Natural killer cell treated with Interleukin-12 subunit alpha and Interleukin-12 subunit beta and Interleukin-15 and Interleukin-18, amount 100 ng/mL, for 72 hours (primary cell): ENCODE results near the gene PRKCH. TPM values are rescaled to one million over a fixed set of nuclear protein-coding genes. Genes with fewer than 3 reads are reported as not detected.
"Not testable (repeated sequence)": the region's sequence is repeated elsewhere in the genome, so short reads cannot be mapped to it uniquely, and the experiment has no call there.

Experiments used
- ATAC-seq, 2 donors: fragments of 150-1000 bp; cut with Tn5 transposase in 1 of 2; sonication (Bioruptor Pico), chemical (Tn5 transposase) in 1 of 2; 2 replicates each; pipeline ENCODE4 v1.10.0; 2021
- DNase-seq: peaks from one replicate; pipeline ENCODE4 v3.0.0; 2022; ENCODE audit warnings: low spot score
- H3K27ac Mint-ChIP-seq, 2 donors: 1 replicate in 1 of 2; 2 replicates in 1 of 2; pipeline ENCODE4 v1.8.0; 2022; ENCODE audit warnings: mixed read lengths in 2 of 2, mild to moderate bottlenecking in 1 of 2, moderate library complexity in 1 of 2
- H3K27me3 Mint-ChIP-seq, 2 donors: 1 replicate in 1 of 2; 2 replicates in 1 of 2; pipeline ENCODE4 v1.8.0; 2022; ENCODE audit warnings: mixed read lengths in 2 of 2
- H3K36me3 Mint-ChIP-seq: one replicate; pipeline ENCODE4 v1.8.0; 2022; ENCODE audit warnings: mixed read lengths
- H3K4me1 Mint-ChIP-seq, 2 donors: 1 replicate in 1 of 2; 2 replicates in 1 of 2; pipeline ENCODE4 v1.8.0; 2022; ENCODE audit warnings: low read depth in 2 of 2, mixed read lengths in 2 of 2, mild to moderate bottlenecking in 1 of 2
- H3K4me3 Mint-ChIP-seq: one replicate; pipeline ENCODE4 v1.8.0; 2022; ENCODE audit warnings: mixed read lengths
- H3K9me3 Mint-ChIP-seq: 2 replicates; pipeline ENCODE4 v1.8.0; 2022; ENCODE audit warnings: mixed read lengths
- total RNA-seq, 2 donors: library from RNA; stranded (reverse); gene quantifications; one replicate each; pipeline ENCODE4 v1.2.3, GENCODE V29; 2022

PRKCH gene
- total RNA-seq, 2 donors from 2014 or later: 182 to 216 TPM

DNA sequence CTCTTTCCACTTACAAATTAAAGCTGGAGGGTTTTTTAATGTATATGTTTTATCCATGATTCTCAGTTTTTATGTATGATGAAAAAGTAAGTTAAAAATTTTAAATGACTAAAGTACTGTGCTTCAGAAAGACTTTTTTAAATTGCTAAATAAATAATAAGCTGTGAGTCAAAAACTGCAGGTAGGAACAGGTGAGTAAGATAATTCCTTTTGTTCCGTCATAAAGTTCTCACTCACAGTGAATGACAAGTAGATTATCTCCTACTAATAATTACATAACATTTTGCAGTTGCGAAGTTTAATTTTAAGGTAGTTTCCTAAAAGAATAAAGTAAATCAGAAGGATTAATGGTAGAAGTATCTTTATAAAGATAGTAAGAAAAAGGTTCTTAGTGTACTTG, 78.0 kb downstream of the PRKCH start:
- ATAC-seq (no peak), DNase-seq (no peak)
- Mint-ChIP-seq H3K27ac (peak overlapping the region; percentile 56 to 87), H3K4me3 (no peak overlapping the region), H3K4me1 (peaks cover 71 to 75% of the 10 kb centered on the region in 2 donors), H3K9me3 (no peaks in the 10 kb centered on the region), H3K36me3 (peaks cover 13% of the 10 kb centered on the region), H3K27me3 (no peaks in the 10 kb centered on the region)

DNA sequence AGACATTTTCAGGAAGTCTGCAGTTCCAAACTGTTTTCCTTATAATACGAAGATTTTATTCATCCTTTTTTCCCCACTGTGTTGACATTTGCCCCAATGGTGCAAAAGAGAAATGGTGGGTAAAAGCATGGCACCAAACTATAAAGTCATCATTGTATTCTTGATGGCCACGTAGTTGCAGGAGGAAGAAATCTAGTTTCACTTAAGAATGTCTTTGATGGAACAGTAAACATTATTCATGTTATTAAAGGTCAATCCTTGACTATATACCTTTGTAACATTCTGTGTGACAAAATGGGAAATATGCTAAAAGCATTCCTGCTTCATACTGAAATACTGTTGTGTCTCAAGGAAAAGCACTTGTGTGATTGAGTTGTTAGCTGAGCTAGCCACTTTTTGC, 80.1 kb downstream of the PRKCH start:
- DNase-seq (no peak), ATAC-seq (no peak)
- peak overlapping the region; percentile 28 for H3K4me3 Mint-ChIP-seq
- H3K9me3 Mint-ChIP-seq: no peaks in the 10 kb centered on the region
- H3K27ac Mint-ChIP-seq: peak overlapping the region; percentile 50 to 64
- peaks cover 73 to 75% of the 10 kb centered on the region in 2 donors for H3K4me1 Mint-ChIP-seq
- H3K27me3 Mint-ChIP-seq: no peaks in the 10 kb centered on the region
- H3K36me3 Mint-ChIP-seq: peaks cover 8% of the 10 kb centered on the region

DNA sequence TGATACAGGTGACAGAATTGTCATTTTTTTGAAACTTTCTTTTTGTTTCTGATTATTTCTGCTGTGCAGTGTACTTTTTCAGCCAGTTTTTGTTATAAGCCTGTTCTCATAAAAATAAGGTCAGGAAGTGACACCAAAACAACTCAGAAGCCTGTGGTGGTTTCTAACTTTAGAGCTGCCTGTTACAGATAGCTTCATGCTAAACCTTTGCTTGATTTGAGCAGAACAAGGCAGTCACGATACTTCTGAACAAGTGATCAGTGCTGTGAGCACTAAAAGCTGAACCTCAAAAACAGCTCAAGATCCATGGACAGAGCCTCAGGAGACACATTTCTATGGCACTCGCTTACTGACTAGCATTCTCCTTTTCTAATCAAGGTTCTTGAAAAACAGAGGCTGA, 82.0 kb downstream of the PRKCH start:
- peaks cover 2% of the 10 kb centered on the region for H3K36me3 Mint-ChIP-seq

DNA sequence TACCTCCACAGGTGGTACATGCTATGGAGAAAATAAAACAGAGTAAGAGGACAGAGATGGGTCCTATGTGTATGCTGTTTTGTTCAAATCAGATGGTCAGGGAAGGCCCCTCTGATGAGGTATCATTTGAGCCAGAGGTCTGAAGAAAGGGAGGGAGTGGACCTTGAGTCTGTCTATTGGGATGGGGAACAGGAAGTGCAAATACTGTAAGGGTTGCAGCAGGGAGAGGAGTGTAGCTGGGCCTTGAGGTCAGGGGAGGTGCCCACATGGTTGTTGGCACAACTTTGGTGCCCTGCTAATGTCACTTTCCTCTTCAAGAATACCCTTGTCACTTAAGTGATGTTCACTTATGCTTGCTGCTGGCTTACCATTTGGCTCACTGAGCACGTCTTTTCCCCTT, 83.3 kb downstream of the PRKCH start:
- Mint-ChIP-seq H3K36me3 (no peaks in the 10 kb centered on the region), H3K9me3 (no peaks in the 10 kb centered on the region), H3K4me1 (peaks cover 74 to 76% of the 10 kb centered on the region in 2 donors), H3K4me3 (peak overlapping the region; percentile 34), H3K27ac (peak overlapping the region; percentile 67 to 85), H3K27me3 (no peaks in the 10 kb centered on the region)
- DNase-seq (no peak), ATAC-seq (peak in 1 of 2 donors; percentile 56)

More for the DNA sequence above, 82.0 kb downstream of the PRKCH start:
- DNase-seq (no peak), ATAC-seq (peak; percentile 61 to 83)
- peak overlapping the region; percentile 67 to 85 for H3K27ac Mint-ChIP-seq
- H3K4me3 Mint-ChIP-seq: peak overlapping the region; percentile 74
- no peaks in the 10 kb centered on the region for H3K9me3 Mint-ChIP-seq
- H3K27me3 Mint-ChIP-seq: no peaks in the 10 kb centered on the region
- H3K4me1 Mint-ChIP-seq: peaks cover 71 to 73% of the 10 kb centered on the region in 2 donors

DNA sequence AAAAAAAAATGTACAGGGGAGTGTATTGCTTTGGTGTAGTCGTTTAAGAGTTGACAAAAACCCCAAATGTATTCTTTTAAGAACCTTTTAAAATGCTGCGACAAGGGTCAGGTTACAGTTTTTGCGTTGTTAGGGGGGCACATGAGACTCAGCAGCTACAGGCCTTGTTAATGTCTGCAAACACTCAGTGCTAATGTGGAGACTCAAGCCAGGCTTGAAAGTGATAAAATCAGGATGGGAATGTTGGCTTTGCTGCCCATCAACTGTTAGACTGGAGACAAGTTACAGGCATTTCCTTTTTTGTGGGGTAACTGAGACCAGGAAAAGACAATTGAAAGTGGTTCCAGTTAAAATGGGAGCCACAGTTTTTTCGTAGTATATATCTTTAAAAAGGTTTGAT, 84.8 kb downstream of the PRKCH start:
- no peaks in the 10 kb centered on the region for H3K27me3 Mint-ChIP-seq
- H3K27ac Mint-ChIP-seq: peak overlapping the region; percentile 67 to 85
- H3K4me1 Mint-ChIP-seq: peaks cover 69 to 71% of the 10 kb centered on the region in 2 donors
- ATAC-seq: no peak
- DNase-seq: no peak
- H3K9me3 Mint-ChIP-seq: no peaks in the 10 kb centered on the region
- no peaks in the 10 kb centered on the region for H3K36me3 Mint-ChIP-seq
- H3K4me3 Mint-ChIP-seq: peak overlapping the region; percentile 34

DNA sequence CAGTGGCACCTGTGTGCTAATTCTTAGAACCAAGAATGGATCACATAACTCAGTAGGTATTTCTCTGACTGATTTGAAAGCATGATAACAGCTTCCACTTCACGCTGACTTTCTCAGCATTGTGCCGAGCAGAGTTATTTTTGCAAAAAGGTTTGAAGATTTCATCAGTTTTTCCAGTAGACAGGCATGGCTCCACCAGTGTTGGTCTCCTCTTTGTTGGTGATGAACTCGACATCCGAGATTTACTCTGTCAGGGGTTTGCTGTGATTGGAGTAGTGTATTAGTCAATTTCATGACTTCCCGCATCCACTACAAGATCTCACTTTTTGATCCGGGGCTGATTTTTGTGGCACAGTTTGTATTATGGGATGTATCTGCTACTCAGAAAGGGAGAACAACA, 85.3 kb downstream of the PRKCH start:
- Mint-ChIP-seq H3K36me3 (no peaks in the 10 kb centered on the region), H3K27ac (peak overlapping the region; percentile 67 to 85), H3K27me3 (no peaks in the 10 kb centered on the region), H3K4me1 (peaks cover 71% of the 10 kb centered on the region in 2 donors), H3K9me3 (no peaks in the 10 kb centered on the region), H3K4me3 (peak overlapping the region; percentile 39)
- ATAC-seq: peak in 1 of 2 donors; percentile 70
- no peak for DNase-seq

DNA sequence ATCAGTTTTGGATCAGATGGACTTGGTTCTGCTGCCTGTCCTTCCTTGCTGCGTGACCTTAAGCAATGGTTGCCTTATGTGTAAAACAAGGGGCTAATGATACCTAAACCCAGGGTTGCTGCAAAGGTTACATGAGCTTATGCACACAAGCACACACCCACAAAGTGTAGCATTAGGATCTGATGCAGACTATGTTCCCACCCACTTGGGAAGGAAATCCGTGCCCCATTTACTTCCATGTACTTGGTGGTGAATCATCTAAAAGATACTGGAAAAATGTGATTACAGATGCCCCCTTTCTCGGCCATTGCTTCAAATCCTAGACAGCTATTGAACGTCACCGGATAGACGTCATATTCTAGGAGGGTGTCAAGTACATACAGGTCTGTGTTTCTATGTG, 87.1 kb downstream of the PRKCH start:
- Mint-ChIP-seq H3K36me3 (no peaks in the 10 kb centered on the region), H3K9me3 (no peaks in the 10 kb centered on the region), H3K4me1 (peaks cover 67 to 70% of the 10 kb centered on the region in 2 donors)

DNA sequence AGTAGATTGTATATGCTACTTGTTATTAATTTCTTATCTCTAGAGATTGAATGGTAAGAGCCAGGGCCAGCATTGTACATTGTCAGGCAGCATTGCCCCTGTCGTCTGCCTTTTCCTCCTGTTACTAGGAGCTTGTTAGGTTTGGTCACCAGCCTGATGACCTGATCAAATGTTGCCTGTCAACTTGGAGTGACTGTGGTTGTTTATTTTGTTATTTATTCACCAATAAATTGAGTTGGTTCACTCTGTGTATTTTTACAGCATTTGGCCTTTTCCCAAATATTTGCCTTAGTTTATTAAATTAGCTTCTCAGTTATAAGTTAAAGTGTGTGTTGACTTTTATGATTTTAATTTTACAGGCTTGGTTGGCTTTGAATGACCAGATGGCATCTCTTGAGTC, 88.4 kb downstream of the PRKCH start:
- Mint-ChIP-seq H3K36me3 (no peaks in the 10 kb centered on the region), H3K4me1 (peaks cover 55 to 58% of the 10 kb centered on the region in 2 donors)

More for the DNA sequence above, 87.1 kb downstream of the PRKCH start:
- Mint-ChIP-seq H3K27me3 (no peaks in the 10 kb centered on the region), H3K4me3 (no peak overlapping the region), H3K27ac (peak overlapping the region; percentile 43 to 85)
- DNase-seq (no peak), ATAC-seq (no peak)

DNA sequence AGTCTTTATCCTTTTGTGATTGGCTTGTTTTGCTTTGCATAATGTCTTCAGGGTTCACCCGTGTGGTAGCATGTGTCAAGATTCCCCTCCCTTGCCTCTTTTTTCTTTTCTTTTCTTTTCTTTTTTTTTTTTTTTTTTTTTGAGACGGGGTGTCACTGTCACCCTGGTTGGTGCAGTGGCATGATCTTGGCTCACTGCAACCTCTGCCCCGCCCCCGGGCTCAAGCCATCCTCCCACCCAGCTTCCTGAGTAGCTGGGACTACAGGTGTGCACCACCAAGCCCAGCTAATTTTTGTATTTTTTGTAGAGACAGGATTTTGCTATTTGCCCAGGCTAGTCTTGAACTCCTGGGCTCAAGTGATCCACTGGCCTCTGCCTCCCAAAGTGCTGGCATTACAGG, 94.6 kb downstream of the PRKCH start:
- not testable (repeated sequence) for H3K27me3 Mint-ChIP-seq, DNase-seq, H3K9me3 Mint-ChIP-seq, H3K27ac Mint-ChIP-seq, H3K36me3 Mint-ChIP-seq
- peak in 1 of 2 donors; percentile 50 for ATAC-seq
- Mint-ChIP-seq H3K4me1 (peaks cover 11 to 56% of the 10 kb centered on the region in 2 donors), H3K4me3 (peak overlapping the region; percentile 61)

More for the DNA sequence above, 88.4 kb downstream of the PRKCH start:
- Mint-ChIP-seq H3K4me3 (no peak overlapping the region), H3K27me3 (no peaks in the 10 kb centered on the region), H3K27ac (no peak overlapping the region), H3K9me3 (no peaks in the 10 kb centered on the region)
- DNase-seq (no peak), ATAC-seq (no peak)

DNA sequence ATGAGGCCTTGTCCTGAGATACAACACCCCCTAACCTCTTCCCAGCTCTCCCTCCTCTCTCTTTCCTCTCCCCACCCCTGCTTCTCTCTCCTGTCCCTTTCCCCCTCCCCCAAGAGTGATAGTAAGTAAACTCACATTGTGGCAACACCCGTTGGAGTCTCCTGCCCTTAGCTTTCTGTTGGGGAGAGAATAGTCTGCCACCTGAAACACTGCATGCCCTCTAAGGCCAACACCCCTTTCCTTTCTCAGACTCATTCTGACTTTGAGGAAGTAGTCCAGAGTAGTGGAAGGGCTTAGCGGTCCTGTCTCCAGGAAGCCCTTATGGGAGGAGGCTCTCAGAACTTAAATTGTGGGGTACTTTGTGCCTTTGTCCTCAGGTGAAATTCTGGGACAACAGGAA, 95.2 kb downstream of the PRKCH start:
- Mint-ChIP-seq H3K27me3 (no peaks in the 10 kb centered on the region), H3K27ac (no peak overlapping the region), H3K4me1 (peaks cover 5 to 56% of the 10 kb centered on the region in 2 donors), H3K9me3 (no peaks in the 10 kb centered on the region), H3K36me3 (no peaks in the 10 kb centered on the region), H3K4me3 (peak overlapping the region; percentile 61)
- no peak for DNase-seq
- ATAC-seq: peak in 1 of 2 donors; percentile 51

DNA sequence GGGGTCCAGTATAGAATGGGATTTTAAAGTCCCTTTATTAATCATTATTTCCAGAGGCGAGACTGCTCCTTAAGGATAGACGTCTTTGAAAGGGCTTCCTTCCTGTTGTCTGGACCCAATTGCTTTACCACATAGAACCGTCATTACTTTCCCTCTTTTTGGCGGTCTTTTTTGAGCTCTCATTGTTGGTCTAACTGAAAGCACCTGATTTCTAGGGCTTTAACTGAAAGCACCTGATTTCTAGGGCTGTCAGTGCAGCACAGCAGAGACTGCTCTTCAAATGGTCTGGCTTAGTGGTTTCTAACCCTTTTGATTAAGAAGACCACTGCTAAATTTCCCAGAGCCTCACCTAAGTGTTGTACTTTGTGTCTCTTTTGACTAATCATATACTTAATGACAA, 95.8 kb downstream of the PRKCH start:
- Mint-ChIP-seq H3K4me1 (peaks cover 1 to 56% of the 10 kb centered on the region in 2 donors), H3K36me3 (no peaks in the 10 kb centered on the region), H3K27me3 (no peaks in the 10 kb centered on the region), H3K27ac (no peak overlapping the region), H3K9me3 (no peaks in the 10 kb centered on the region), H3K4me3 (peak overlapping the region; percentile 61)
- no peak for ATAC-seq
- DNase-seq: no peak

DNA sequence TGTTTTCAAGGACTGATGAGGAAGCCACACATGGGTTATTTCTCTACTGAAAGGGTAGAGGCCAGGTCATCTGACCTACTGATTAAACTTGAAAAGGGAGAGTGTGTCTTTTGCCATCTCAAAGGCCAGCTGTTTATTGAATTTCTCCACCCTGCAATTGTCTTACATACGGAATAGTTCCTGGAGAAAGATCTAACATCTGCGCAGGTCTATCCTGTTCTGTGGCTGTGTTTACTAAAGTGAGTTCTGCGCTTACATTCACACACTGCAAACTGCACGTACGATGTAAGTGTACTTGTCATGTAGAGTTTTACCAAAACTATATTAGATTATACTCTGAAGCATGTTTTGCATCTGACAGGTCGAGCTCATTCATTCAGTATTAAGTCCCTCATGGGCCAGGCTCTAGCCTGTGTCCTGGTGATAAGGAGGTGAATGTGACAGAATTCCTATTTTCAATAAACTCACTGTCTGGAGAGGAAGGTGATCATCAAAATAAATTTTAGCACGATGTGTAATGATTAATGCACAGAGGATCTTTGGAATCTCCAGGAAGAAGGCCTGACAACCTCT, 96.6 kb downstream of the PRKCH start:
- Mint-ChIP-seq H3K4me1 (peaks cover 9 to 62% of the 10 kb centered on the region in 2 donors), H3K9me3 (no peaks in the 10 kb centered on the region), H3K27me3 (no peaks in the 10 kb centered on the region), H3K36me3 (no peaks in the 10 kb centered on the region), H3K27ac (no peak overlapping the region), H3K4me3 (peak overlapping the region; percentile 61)
- ATAC-seq: no peak
- DNase-seq: no peak

DNA sequence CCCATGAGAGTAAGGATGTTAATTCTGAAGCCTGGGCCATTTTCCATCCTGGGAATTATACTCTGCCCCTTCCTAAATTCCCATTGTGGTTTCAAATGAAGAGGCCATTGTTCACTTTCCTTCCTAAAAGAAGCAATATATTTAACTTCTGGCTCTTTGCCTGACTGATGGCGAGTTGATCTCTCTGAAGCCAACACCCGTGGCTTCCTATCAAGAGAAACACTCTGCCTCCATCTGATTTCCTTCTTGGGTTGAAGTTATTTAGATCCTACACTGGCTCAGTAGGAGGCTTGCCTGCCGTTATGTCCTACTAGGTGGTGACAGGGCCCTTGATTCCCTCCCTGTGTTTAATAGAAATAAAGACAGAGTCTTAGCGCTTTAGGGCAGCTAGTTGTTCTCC, 97.4 kb downstream of the PRKCH start:
- Mint-ChIP-seq H3K36me3 (no peaks in the 10 kb centered on the region), H3K9me3 (no peaks in the 10 kb centered on the region), H3K4me1 (peaks cover 16 to 68% of the 10 kb centered on the region in 2 donors), H3K27ac (no peak overlapping the region), H3K27me3 (no peaks in the 10 kb centered on the region), H3K4me3 (peak overlapping the region; percentile 50)
- no peak for DNase-seq
- no peak for ATAC-seq

DNA sequence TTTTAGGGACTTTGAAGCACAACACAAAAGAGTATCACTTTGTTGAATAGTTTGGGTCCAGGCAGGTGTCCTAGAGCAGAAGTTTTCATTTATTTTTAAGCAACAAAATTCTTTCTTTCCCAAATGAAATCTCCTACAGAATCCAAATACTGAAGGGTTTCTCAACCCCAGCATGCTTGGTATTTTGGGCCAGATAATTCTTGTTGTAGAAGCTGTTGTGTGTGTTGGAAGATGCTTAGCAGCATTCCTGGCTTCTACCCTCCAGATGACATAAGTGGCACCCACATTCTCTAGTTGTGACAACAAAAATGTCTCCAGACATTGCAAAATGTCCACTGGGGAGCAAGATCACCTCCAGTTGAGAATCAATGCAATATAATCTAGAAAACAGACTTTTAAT, 97.8 kb downstream of the PRKCH start:
- Mint-ChIP-seq H3K4me3 (peak overlapping the region; percentile 50), H3K4me1 (peaks cover 21 to 72% of the 10 kb centered on the region in 2 donors), H3K9me3 (no peaks in the 10 kb centered on the region), H3K36me3 (no peaks in the 10 kb centered on the region), H3K27me3 (no peaks in the 10 kb centered on the region), H3K27ac (no peak overlapping the region)
- DNase-seq (no peak), ATAC-seq (no peak)

DNA sequence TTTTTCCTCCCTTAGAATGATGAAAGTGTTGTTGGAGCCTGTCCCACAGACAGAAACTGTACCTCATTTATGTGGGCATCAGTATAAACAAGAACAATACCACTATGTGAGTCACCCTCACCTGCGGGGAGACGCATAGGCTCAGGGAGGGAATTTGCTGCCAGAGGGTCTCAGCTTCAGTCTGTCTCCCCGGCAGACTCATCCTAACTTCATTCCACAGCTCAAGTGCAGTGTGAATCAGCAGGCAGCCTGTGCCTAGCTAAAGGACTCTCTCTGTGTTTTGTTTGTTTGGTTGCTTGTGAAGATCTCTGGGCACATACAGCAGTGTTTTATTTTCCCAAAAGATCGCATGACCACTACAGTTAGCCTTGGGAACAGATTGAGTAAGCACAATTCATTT, 98.9 kb downstream of the PRKCH start:
- H3K4me1 Mint-ChIP-seq: peaks cover 25 to 78% of the 10 kb centered on the region in 2 donors

More for the DNA sequence above, 98.9 kb downstream of the PRKCH start:
- Mint-ChIP-seq H3K36me3 (no peaks in the 10 kb centered on the region), H3K4me3 (peak overlapping the region; percentile 42), H3K9me3 (no peaks in the 10 kb centered on the region), H3K27ac (no peak overlapping the region), H3K27me3 (no peaks in the 10 kb centered on the region)
- ATAC-seq (peak in 1 of 2 donors; percentile 41), DNase-seq (no peak)
